Panc1 (cell line): ENCODE results near the gene RAB14. TPM values are rescaled to one million over a fixed set of nuclear protein-coding genes. Genes with fewer than 3 reads are reported as not detected.

Source experiments
- ATAC-seq: fragments of 200-7000 bp; cut with Tn5 transposase; 2 replicates; pipeline ENCODE4 v1.9.1; 2020; ENCODE audit warnings: mild to moderate bottlenecking, moderate library complexity
- BruUV-seq: library from RNA; stranded (reverse); fragments of 400-500 nt; replicated peaks from 2 replicates; lab custom pipeline; 2021; lab: Mats Ljungman, UMichigan
- CTCF ChIA-PET: fragments of 300-600 bp; sonication (Branson Sonifier 250); formaldehyde crosslinking; loops from one replicate; lab custom pipeline; 2022; ENCODE audit warnings: antibody characterized with exemption; lab: Charles Lee
- POLR2A ChIA-PET: fragments of 300-600 bp; sonication (Branson Sonifier 250); formaldehyde crosslinking; loops from one replicate; lab custom pipeline; 2022; ENCODE audit warnings: antibody characterized with exemption; lab: Charles Lee
- DNase-seq: peaks from one replicate; pipeline ENCODE4 v3.0.0-alpha.2; 2010; ENCODE audit warnings: low read depth, low spot score
- H3K27ac ChIP-seq: 2 replicates; pipeline ENCODE4 v1.5.1; 2011; ENCODE audit warnings: mild to moderate bottlenecking, low read length, inconsistent platforms
- H3K27me3 ChIP-seq: fragments of 200-500 bp; sonication (Bioruptor generic); 2 replicates; pipeline ENCODE4 v1.6.0; 2014; ENCODE audit warnings: low read length, inconsistent platforms; ENCODE audit not compliant: control insufficient read depth, insufficient read depth
- H3K36me3 ChIP-seq: fragments of 200-500 bp; sonication (Bioruptor generic); 2 replicates; pipeline ENCODE4 v1.5.1; 2014; ENCODE audit warnings: inconsistent platforms, mild to moderate bottlenecking, low read length, moderate library complexity; ENCODE audit not compliant: control insufficient read depth, insufficient read depth
- H3K4me1 ChIP-seq: 2 replicates; pipeline ENCODE4 v1.5.1; 2011; ENCODE audit warnings: inconsistent platforms, mild to moderate bottlenecking, low read length, moderate library complexity; ENCODE audit not compliant: control insufficient read depth, insufficient read depth
- H3K4me3 ChIP-seq, 2 experiments: 2 replicates each; pipeline ENCODE4 v1.5.1; 2011 to 2012; ENCODE audit warnings: low read depth in 2 of 2, low read length in 2 of 2, mild to moderate bottlenecking in 2 of 2, inconsistent platforms in 1 of 2, moderate library complexity in 1 of 2
- H3K9me3 ChIP-seq: fragments of 200-500 bp; sonication (Bioruptor generic); 2 replicates; pipeline ENCODE4 v1.5.1; 2014; ENCODE audit warnings: low read depth, mild to moderate bottlenecking, inconsistent platforms, low read length, moderate library complexity; ENCODE audit not compliant: control insufficient read depth, insufficient read depth
- POLR2AphosphoS5 ChIP-seq: IDR thresholded peaks from 2 replicates; pipeline ENCODE4 v1.6.1; 2012; ENCODE audit warnings: mild to moderate bottlenecking, low read depth, low read length, moderate library complexity
- SIN3A ChIP-seq: IDR thresholded peaks from 2 replicates; pipeline ENCODE4 v1.6.1; 2012; ENCODE audit warnings: low read depth, mild to moderate bottlenecking, low read length, moderate library complexity, borderline replicate concordance; ENCODE audit not compliant: insufficient read depth
- TCF7L2 ChIP-seq: IDR thresholded peaks from 2 replicates; pipeline ENCODE4 v1.6.1; 2011; ENCODE audit warnings: mild to moderate bottlenecking, low read depth, low read length, inconsistent platforms
- in situ Hi-C: cut with HindIII; loops from 2 replicates; pipeline ENCODE4 v1.10.0; 2016; ENCODE audit warnings: low sequenced_read_pairs, low pct_unique_long_range_greater_than_20kb
- intact Hi-C: fragments of 100-400 bp; cut with micrococcal nuclease; formaldehyde crosslinking; loops from one replicate; pipeline ENCODE4 v1.10.0; 2022; ENCODE audit not compliant: unreplicated experiment
- total RNA-seq: library from RNA; stranded (reverse); gene quantifications from one replicate; pipeline ENCODE4 v1.2.1, GENCODE V29; 2021; ENCODE audit not compliant: unreplicated experiment
- TF ChIP-seq, protein P1 (sequence below): fragments of 450-650 bp; IDR thresholded peaks from 2 replicates; pipeline ENCODE4 v1.5.1; 2017; ENCODE audit warnings: mild to moderate bottlenecking
- TF ChIP-seq, protein P2 (sequence below), 2 experiments: IDR thresholded peaks; 2 replicates each; pipeline ENCODE4 v1.6.1; 2011 to 2012; ENCODE audit warnings: low read depth in 2 of 2, control low read depth in 1 of 2, low read length in 1 of 2, mild to moderate bottlenecking in 1 of 2, moderate library complexity in 1 of 2; ENCODE audit not compliant: insufficient read depth in 1 of 2

The RAB14 gene
- total RNA-seq, 1 experiment from 2014 or later = 42.7 TPM

DNA sequence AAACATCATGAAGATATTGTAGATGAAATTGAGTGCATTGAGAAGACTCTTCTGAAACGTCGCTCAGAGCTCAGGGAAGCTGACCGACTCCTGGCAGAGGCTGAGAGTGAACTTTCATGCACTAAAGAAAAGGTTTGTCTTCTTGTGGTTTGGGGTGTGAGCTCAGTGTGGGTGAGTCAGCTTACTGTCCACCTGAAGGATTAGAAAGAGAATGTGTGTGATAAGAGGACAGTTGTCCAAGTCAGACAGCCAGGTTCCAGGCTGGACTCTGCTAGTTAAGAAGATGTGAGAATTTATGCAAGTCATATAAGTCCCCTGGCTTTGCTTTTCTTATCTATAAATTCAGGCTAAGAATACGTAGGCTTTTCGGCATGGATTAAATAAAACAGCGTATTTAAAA, 46.9 kb downstream of the RAB14 start:
- ChIA-PET POLR2A (no interaction called here), CTCF (no interaction called here)
- Histone ChIP-seq H3K36me3 (peaks cover 2% of the 10 kb centered on the region), H3K4me3 (no peak overlapping the region), H3K9me3 (no peaks in the 10 kb centered on the region), H3K27ac (no peak overlapping the region), H3K27me3 (no peaks in the 10 kb centered on the region), H3K4me1 (no peaks in the 10 kb centered on the region)
- no peak for TF ChIP-seq SIN3A
- TF ChIP-seq, protein P1, sequence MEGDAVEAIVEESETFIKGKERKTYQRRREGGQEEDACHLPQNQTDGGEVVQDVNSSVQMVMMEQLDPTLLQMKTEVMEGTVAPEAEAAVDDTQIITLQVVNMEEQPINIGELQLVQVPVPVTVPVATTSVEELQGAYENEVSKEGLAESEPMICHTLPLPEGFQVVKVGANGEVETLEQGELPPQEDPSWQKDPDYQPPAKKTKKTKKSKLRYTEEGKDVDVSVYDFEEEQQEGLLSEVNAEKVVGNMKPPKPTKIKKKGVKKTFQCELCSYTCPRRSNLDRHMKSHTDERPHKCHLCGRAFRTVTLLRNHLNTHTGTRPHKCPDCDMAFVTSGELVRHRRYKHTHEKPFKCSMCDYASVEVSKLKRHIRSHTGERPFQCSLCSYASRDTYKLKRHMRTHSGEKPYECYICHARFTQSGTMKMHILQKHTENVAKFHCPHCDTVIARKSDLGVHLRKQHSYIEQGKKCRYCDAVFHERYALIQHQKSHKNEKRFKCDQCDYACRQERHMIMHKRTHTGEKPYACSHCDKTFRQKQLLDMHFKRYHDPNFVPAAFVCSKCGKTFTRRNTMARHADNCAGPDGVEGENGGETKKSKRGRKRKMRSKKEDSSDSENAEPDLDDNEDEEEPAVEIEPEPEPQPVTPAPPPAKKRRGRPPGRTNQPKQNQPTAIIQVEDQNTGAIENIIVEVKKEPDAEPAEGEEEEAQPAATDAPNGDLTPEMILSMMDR = no peak
- TF ChIP-seq, protein P2, sequence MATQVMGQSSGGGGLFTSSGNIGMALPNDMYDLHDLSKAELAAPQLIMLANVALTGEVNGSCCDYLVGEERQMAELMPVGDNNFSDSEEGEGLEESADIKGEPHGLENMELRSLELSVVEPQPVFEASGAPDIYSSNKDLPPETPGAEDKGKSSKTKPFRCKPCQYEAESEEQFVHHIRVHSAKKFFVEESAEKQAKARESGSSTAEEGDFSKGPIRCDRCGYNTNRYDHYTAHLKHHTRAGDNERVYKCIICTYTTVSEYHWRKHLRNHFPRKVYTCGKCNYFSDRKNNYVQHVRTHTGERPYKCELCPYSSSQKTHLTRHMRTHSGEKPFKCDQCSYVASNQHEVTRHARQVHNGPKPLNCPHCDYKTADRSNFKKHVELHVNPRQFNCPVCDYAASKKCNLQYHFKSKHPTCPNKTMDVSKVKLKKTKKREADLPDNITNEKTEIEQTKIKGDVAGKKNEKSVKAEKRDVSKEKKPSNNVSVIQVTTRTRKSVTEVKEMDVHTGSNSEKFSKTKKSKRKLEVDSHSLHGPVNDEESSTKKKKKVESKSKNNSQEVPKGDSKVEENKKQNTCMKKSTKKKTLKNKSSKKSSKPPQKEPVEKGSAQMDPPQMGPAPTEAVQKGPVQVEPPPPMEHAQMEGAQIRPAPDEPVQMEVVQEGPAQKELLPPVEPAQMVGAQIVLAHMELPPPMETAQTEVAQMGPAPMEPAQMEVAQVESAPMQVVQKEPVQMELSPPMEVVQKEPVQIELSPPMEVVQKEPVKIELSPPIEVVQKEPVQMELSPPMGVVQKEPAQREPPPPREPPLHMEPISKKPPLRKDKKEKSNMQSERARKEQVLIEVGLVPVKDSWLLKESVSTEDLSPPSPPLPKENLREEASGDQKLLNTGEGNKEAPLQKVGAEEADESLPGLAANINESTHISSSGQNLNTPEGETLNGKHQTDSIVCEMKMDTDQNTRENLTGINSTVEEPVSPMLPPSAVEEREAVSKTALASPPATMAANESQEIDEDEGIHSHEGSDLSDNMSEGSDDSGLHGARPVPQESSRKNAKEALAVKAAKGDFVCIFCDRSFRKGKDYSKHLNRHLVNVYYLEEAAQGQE (IDR thresholded peaks at IDR 0.05; ENCODE audit: insufficient read depth in 1 of 2, low read depth in 2 of 2, low read length in 1 of 2) = no peak
- no peak for TF ChIP-seq POLR2AphosphoS5
- no peak for TF ChIP-seq TCF7L2
- no peak for ATAC-seq
- no peak for DNase-seq
- in situ Hi-C loops (no loop called here), intact Hi-C loops (no loop called here)
- no TSS peak for BruUV-seq

DNA sequence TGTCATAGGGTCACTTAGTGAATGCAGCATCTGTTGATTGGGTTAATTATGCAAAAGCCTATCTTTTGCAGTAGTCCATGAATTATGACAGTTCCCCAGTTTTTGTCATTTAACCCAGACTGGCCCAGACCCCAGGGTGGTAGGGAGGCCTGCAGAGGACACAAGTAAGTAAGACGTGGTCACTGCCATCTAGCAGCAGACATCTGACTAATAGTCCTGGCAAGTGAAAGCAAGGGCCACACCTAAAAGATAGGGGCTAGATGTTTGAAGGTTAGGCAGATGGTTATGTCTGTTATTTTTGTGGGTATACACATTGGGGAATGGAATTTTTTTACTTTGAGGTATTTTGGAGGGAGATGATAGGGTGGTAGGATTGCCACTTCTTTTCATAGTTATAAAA, 48.0 kb downstream of the RAB14 start:
- Histone ChIP-seq H3K27ac (no peak overlapping the region), H3K4me3 (no peak overlapping the region), H3K9me3 (no peaks in the 10 kb centered on the region), H3K27me3 (no peaks in the 10 kb centered on the region), H3K4me1 (no peaks in the 10 kb centered on the region), H3K36me3 (peaks cover 2% of the 10 kb centered on the region; the same call in 1 of the 2 replicates)
- no TSS peak for BruUV-seq
- intact Hi-C loops = no loop called here
- in situ Hi-C loops = no loop called here
- POLR2A ChIA-PET = no interaction called here
- no peak for TF ChIP-seq TCF7L2
- no peak for TF ChIP-seq POLR2AphosphoS5
- TF ChIP-seq SIN3A = no peak
- TF ChIP-seq, protein P1 = no peak
- TF ChIP-seq, protein P2 (IDR thresholded peaks at IDR 0.05; ENCODE audit: insufficient read depth in 1 of 2, low read depth in 2 of 2, low read length in 1 of 2) = no peak
- no peak for ATAC-seq
- CTCF ChIA-PET = no interaction called here
- no peak for DNase-seq
